Left ventricle myocardium inferior (tissue), 1 donor: Measurements from ENCODE around the gene EED. TPM values are rescaled to one million over a fixed set of nuclear protein-coding genes. Genes with fewer than 3 reads are reported as not detected.
"Not testable (repeated sequence)": the region's sequence is repeated elsewhere in the genome, so short reads cannot be mapped to it uniquely, and the experiment has no call there.

Experiments used
- DNase-seq: peaks from one replicate; pipeline ENCODE4 v3.0.0-alpha.2; 2020
- H3K27ac ChIP-seq: fragments of 200-600 bp; replicated peaks from 2 replicates; pipeline ENCODE4 v1.8.0; 2021
- H3K27me3 ChIP-seq: fragments of 200-600 bp; 2 replicates; pipeline ENCODE4 v1.8.0; 2021; ENCODE audit warnings: low read depth
- H3K36me3 ChIP-seq: fragments of 200-600 bp; 2 replicates; pipeline ENCODE4 v1.8.0; 2021
- H3K4me1 ChIP-seq: fragments of 200-600 bp; 2 replicates; pipeline ENCODE4 v1.8.0; 2021
- H3K4me3 ChIP-seq: fragments of 200-600 bp; 2 replicates; pipeline ENCODE4 v1.8.0; 2021; ENCODE audit warnings: mild to moderate bottlenecking, moderate library complexity
- H3K9me3 ChIP-seq: fragments of 200-600 bp; replicated peaks from 2 replicates; pipeline ENCODE4 v1.8.0; 2021
- intact Hi-C: fragments of 100-400 bp; cut with micrococcal nuclease; formaldehyde crosslinking; loops from one replicate; pipeline ENCODE4 v1.11.0; 2022
- total RNA-seq: library from RNA; stranded (reverse); fragmentation: NEBNext Ultra II Directional; extraction: Animal tissue kit (Norgen Biotek cat#: 25700); gene quantifications from one replicate; pipeline ENCODE4 v1.2.1, GENCODE V29; 2021
- TF ChIP-seq, protein P1 (sequence below): fragments of 200-600 bp; IDR thresholded peaks from 2 replicates; pipeline ENCODE4 v1.8.0; 2021; ENCODE audit warnings: antibody characterized with exemption, mild to moderate bottlenecking, borderline replicate concordance
- donor health status: DM: no; HTN: yes; CAD: no; lungs with severe emphysema.

Gene EED
- total RNA-seq, 1 donor from 2014 or later = 13.1 TPM

DNA sequence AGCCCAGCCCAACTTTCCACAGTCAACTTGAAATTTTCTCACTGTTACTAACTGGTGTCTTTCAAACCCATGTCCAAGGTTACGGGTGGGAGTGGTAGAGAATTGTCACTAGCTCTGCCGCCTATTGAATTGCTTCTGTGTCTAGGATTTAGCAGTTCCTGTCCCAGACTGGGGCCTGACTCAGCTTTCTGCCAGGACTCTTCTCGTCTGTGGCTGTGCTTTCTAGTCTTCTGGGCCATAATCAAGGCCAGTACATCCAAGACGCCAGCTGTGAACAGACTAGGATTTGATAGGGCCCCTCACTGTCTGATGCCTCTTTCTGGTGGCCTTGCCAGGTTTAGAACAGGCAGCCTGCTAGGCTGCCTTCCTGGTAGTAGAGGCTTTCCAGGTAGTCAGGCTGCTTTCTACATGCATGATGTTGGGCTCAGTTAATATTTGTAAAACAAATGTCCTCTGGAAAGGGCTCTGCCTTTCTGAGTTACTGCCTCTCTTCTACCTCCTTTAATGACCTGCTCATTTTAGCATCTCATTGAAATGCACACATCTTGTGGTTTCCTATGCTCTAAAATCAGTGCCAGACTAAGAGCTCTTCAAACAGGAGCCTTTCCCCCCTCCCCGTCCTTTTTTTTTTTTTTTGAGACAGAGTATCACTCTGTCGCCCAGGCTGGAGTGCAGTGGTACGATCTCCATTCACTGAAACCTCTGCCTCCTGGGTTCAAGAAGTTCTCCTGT is 44.4 kb downstream of the EED start:
- Histone ChIP-seq H3K27ac (no peak overlapping the region), H3K4me3 (no peak overlapping the region), H3K27me3 (no peaks in the 10 kb centered on the region), H3K4me1 (no peaks in the 10 kb centered on the region), H3K9me3 (no peaks in the 10 kb centered on the region), H3K36me3 (peaks cover 8% of the 10 kb centered on the region)
- TF ChIP-seq, protein P1, sequence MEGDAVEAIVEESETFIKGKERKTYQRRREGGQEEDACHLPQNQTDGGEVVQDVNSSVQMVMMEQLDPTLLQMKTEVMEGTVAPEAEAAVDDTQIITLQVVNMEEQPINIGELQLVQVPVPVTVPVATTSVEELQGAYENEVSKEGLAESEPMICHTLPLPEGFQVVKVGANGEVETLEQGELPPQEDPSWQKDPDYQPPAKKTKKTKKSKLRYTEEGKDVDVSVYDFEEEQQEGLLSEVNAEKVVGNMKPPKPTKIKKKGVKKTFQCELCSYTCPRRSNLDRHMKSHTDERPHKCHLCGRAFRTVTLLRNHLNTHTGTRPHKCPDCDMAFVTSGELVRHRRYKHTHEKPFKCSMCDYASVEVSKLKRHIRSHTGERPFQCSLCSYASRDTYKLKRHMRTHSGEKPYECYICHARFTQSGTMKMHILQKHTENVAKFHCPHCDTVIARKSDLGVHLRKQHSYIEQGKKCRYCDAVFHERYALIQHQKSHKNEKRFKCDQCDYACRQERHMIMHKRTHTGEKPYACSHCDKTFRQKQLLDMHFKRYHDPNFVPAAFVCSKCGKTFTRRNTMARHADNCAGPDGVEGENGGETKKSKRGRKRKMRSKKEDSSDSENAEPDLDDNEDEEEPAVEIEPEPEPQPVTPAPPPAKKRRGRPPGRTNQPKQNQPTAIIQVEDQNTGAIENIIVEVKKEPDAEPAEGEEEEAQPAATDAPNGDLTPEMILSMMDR = no peak
- intact Hi-C loops = no loop called here
- DNase-seq = no peak

DNA sequence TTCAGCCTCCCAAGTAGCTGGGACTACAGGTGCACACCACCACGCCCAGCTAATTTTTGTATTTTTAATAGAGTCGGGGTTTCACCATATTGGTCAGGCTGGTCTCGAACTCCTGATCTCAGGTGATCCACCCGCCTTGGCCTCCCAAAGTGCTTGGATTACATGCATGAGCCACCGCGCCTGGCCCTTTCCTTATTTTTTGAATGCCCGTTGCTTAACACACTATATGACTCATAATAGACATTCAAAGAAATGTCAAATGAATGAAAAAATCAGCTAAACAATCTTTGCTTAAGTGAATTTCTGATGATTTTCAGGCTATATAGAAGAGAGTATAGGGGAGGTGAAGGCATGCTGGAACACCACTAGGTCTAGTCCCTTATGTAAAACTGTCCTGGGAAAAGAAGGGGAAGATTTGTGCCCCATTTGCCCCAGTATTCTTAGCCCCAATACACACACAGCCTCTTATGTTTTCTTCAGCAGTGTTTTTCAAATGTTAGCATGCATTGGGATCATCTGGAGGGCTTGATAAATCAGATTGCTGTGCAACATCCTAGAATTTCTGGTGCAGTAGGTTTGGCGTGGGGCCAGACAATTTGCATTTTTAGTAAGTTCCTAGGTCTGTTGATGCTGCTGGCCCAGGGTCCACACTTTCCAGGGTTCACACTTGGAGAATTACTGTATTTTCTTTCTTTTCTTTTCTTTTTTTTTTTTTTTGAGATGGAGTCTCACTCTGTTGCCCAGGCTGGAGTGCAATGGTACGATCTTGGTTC is 45.1 kb downstream of the EED start:
- not testable (repeated sequence) for DNase-seq

DNA sequence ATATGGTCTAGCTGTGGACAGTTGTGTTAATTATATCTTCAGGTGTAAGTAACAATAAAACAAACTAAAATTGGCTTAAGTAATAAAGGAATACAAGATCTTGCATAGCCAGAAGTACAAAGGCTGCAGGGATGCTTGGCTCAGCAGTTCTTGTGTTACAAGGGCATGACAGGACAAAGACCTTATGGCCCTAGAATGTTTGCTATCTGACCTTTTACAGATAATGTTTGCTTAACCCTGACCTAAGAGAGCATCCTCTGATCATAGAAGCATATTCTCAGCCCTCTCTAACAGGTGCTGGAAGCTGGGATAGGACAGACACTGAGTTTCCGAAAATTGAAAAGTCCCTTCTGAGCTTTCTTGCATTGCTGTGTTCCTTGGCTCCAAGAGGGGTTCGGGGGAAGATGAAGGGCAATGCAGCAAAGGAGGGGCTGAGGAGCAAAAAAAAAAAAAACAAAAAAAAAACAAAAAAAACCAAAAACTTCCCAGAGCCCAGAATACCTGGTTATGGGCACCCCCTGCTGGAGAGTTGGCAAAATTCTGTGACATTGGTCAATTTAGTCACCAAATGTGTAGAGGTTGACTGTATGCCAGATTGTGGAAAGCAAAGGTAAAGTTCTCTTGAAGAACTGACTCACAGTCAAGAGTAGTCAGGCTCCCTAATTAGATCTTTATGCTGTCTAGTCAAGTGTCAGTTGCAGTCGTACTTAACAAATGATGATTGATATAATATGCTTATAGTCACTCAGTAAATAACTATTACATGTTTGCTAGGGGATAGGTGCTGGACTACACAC is 47.1 kb downstream of the EED start:
- Histone ChIP-seq H3K4me1 (no peaks in the 10 kb centered on the region), H3K9me3 (no peaks in the 10 kb centered on the region), H3K27me3 (no peaks in the 10 kb centered on the region), H3K27ac (no peak overlapping the region), H3K4me3 (no peak overlapping the region), H3K36me3 (no peaks in the 10 kb centered on the region)
- DNase-seq = no peak
- intact Hi-C loops = no loop called here
- TF ChIP-seq, protein P1 = peak; percentile 71

More for the DNA sequence above, 45.1 kb downstream of the EED start:
- H3K36me3 ChIP-seq, H3K27ac ChIP-seq, H3K4me1 ChIP-seq, H3K27me3 ChIP-seq, H3K4me3 ChIP-seq, H3K9me3 ChIP-seq, intact Hi-C loops: not testable (repeated sequence)

DNA sequence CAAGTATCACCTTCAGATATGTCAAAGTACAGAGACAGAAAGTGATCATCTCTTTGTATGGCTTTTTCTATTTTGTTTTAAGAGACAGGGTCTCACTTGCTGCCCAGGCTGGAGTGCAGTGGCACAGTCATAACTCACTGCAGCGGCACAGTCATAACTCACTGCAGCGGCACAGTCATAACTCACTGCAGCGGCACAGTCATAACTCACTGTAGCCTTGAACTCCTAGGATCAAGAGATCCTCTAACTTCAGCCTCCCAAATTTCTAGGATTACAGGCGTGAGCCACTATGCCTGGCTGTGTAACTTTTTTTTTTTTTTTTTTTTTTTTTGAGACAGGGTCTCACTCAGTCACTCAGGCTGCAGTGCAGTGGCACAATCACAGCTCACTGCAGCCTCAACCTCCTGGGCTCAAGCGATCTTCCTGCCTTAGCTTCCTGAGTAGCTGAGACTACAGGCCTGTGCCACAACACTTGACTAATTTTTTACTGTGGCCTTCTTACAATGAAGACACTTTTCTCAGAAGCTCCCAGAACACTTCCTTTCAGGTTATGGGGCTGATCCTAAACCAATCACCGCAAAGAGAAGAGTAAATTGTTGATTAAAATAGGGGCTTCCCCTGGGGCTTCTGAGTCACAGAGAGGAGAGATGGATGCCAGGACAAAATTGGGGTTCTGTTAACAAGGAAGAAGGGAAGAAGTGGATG is 48.5 kb downstream of the EED start:
- DNase-seq = no peak
- Histone ChIP-seq H3K9me3 (no peaks in the 10 kb centered on the region), H3K4me3 (no peak overlapping the region), H3K36me3 (no peaks in the 10 kb centered on the region), H3K27me3 (no peaks in the 10 kb centered on the region), H3K4me1 (no peaks in the 10 kb centered on the region), H3K27ac (no peak overlapping the region)
- intact Hi-C loops = no loop called here
- TF ChIP-seq, protein P1 = no peak

DNA sequence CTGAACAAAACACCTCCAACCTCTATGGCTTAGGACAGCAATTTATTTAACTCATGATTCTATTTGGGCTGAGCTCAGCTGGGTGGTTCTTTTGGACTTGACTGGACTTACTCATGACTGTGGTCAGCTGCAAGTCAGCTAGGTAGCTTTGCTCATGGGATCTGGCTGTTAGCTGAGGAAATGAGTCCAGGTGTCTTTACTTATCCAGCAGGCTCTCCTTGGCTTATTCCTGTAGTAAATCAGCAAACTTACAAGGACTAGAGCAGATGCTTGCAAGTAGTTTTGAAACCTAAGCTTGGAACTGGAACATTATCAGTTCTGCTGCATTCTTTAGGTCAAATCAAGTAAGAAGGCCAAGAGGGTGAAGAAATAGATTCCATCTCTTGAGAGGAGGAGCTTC is 49.5 kb downstream of the EED start:
- no peak overlapping the region for H3K27ac ChIP-seq
- TF ChIP-seq, protein P1 = no peak
- H3K4me3 ChIP-seq = no peak overlapping the region
- H3K9me3 ChIP-seq = no peaks in the 10 kb centered on the region
- no peaks in the 10 kb centered on the region for H3K27me3 ChIP-seq
- no peaks in the 10 kb centered on the region for H3K4me1 ChIP-seq
- DNase-seq = no peak
- intact Hi-C loops = no loop called here
- no peaks in the 10 kb centered on the region for H3K36me3 ChIP-seq
